ENCODE measurements around the gene PKDCC. TPM values are rescaled to one million over a fixed set of nuclear protein-coding genes. Genes with fewer than 3 reads are reported as not detected.

PKDCC gene
- 57.2 and 63.1 TPM in 2 replicates for total RNA-seq

GRCh38 chr2:42047488-42048298 lies at the start of gene PKDCC:
Gene PKDCC, plus strand, starts transcription at chr2:42048021. Its CDS starts 179 bp downstream, at chr2:42048200.

Other genes with a start within 250 kb of the PKDCC start
- 22.2 and 33.1 TPM in 2 replicates for gene EML4, start 121.3 kb downstream of the PKDCC start, total RNA-seq